Esophagus muscularis mucosa (tissue), 4 donors: ENCODE measurements around the gene SLC23A2.

Experiments used
- EP300 ChIP-seq: sonication (generic); formaldehyde crosslinking; IDR thresholded peaks from one replicate; pipeline ENCODE4 v1.6.1; 2017; ENCODE audit warnings: antibody characterized with exemption
- POLR2A ChIP-seq: fragments of 450-650 bp; IDR thresholded peaks from one replicate; pipeline ENCODE4 v1.6.1; 2017; ENCODE audit warnings: antibody characterized with exemption, moderate library complexity, mild to moderate bottlenecking, low read depth
- POLR2AphosphoS5 ChIP-seq, 2 donors: sonication (generic); formaldehyde crosslinking; IDR thresholded peaks; one replicate each; pipeline ENCODE4 v1.6.1; 2017; ENCODE audit warnings: antibody characterized with exemption in 2 of 2
- TF ChIP-seq, protein P1 (sequence below), 3 experiments: fragments of 200-600 bp in 2 of 3; fragments of 450-650 bp in 1 of 3; sonication (generic) in 2 of 3; IDR thresholded peaks; one replicate each; pipeline ENCODE4 v1.5.1; 2017 to 2019; ENCODE audit warnings: antibody characterized with exemption in 3 of 3, mild to moderate bottlenecking in 2 of 3, moderate library complexity in 1 of 3

DNA sequence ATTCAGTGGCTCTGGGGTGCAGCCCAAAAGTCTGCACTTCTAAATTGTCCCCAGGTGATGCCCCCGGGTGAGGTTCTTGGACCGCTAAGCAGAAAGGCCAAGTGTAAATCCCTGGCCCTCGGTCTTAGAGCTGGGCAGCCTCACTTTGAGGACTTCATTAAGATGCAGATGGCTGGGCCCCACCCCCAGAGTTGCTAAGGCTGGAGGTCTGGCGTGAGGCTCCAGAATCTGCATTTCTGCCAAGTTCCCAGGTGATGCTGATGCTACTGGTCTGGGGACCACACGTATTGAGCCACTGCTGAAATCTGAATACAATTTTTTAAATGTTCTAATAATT, 735 bp upstream of the SLC23A2 start:
- TF ChIP-seq, protein P1, sequence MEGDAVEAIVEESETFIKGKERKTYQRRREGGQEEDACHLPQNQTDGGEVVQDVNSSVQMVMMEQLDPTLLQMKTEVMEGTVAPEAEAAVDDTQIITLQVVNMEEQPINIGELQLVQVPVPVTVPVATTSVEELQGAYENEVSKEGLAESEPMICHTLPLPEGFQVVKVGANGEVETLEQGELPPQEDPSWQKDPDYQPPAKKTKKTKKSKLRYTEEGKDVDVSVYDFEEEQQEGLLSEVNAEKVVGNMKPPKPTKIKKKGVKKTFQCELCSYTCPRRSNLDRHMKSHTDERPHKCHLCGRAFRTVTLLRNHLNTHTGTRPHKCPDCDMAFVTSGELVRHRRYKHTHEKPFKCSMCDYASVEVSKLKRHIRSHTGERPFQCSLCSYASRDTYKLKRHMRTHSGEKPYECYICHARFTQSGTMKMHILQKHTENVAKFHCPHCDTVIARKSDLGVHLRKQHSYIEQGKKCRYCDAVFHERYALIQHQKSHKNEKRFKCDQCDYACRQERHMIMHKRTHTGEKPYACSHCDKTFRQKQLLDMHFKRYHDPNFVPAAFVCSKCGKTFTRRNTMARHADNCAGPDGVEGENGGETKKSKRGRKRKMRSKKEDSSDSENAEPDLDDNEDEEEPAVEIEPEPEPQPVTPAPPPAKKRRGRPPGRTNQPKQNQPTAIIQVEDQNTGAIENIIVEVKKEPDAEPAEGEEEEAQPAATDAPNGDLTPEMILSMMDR (IDR thresholded peaks at IDR 0.05): no peak
- TF ChIP-seq EP300 (no peak), POLR2A (no peak), POLR2AphosphoS5 (IDR thresholded peaks at IDR 0.05) (no peak)
